SK-N-SH (cell line): ENCODE results near the gene OSBPL2. TPM values are rescaled to one million over a fixed set of nuclear protein-coding genes. Genes with fewer than 3 reads are reported as not detected.

Experiments used
- CTCF ChIA-PET: fragments of 300-600, 350-600 bp; formaldehyde crosslinking; extraction: SDS; loops from one replicate; lab custom pipeline; 2021; lab: Yijun Ruan, JAX
- POLR2A ChIA-PET: fragments of 350-600 bp; sonication (Branson Sonifier 250); formaldehyde crosslinking; extraction: SDS; loops from one replicate; lab custom pipeline; 2020; ENCODE audit warnings: antibody characterized with exemption, inconsistent platforms; lab: Yijun Ruan, JAX
- DNase-seq: peaks from one replicate; pipeline ENCODE4 v3.0.0; 2012
- H2AFZ ChIP-seq: fragments of 200-600 bp; sonication (generic); 2 replicates; pipeline ENCODE4 v1.8.1; 2016; ENCODE audit warnings: antibody characterized with exemption, mild to moderate bottlenecking, low read depth
- H3F3A ChIP-seq: fragments of 200-600 bp; sonication (generic); replicated peaks from 2 replicates; pipeline ENCODE3; 2016; ENCODE audit warnings: antibody characterized with exemption, mild to moderate bottlenecking; ENCODE audit not compliant: insufficient read depth
- H3K27ac ChIP-seq, 2 experiments: fragments of 200-500 bp in 1 of 2; fragments of 200-600 bp in 1 of 2; sonication (Bioruptor generic) in 1 of 2; sonication (generic), shearing (Covaris generic) in 1 of 2; 2 replicates each; pipeline versions ENCODE4 v1.5.1 to v1.6.1; 2014 to 2016; ENCODE audit warnings: low read depth in 2 of 2, inconsistent platforms in 1 of 2, low read length in 1 of 2, mild to moderate bottlenecking in 1 of 2, mixed read lengths in 1 of 2
- H3K27me3 ChIP-seq: fragments of 200-600 bp; sonication (generic), shearing (Covaris generic); 2 replicates; pipeline ENCODE4 v1.6.1; 2016; ENCODE audit warnings: mixed run types; ENCODE audit not compliant: insufficient read depth
- H3K36me3 ChIP-seq, 2 experiments: fragments of 200-500 bp in 1 of 2; fragments of 200-600 bp in 1 of 2; sonication (Bioruptor generic) in 1 of 2; sonication (generic) in 1 of 2; replicated peaks in 1 of 2; 2 replicates each; pipeline versions ENCODE3 to v1.5.1; 2014 to 2016; ENCODE audit warnings: low read length in 1 of 2, mild to moderate bottlenecking in 1 of 2; ENCODE audit not compliant: insufficient read depth in 2 of 2, control insufficient read depth in 1 of 2
- H3K4me1 ChIP-seq, 2 experiments: fragments of 200-500 bp in 1 of 2; fragments of 200-600 bp in 1 of 2; sonication (Bioruptor generic) in 1 of 2; sonication (generic), shearing (Covaris generic) in 1 of 2; 2 replicates each; pipeline versions ENCODE4 v1.5.1 to v1.6.1; 2014 to 2016; ENCODE audit warnings: low read depth in 1 of 2, low read length in 1 of 2, mixed run types in 1 of 2; ENCODE audit not compliant: insufficient read depth in 2 of 2, control insufficient read depth in 1 of 2
- H3K4me2 ChIP-seq: fragments of 200-600 bp; sonication (generic), shearing (Covaris generic); 2 replicates; pipeline ENCODE4 v1.6.1; 2017; ENCODE audit warnings: mixed run types
- H3K4me3 ChIP-seq, 2 experiments: fragments of 200-500 bp in 1 of 2; fragments of 200-600 bp in 1 of 2; sonication (Bioruptor generic) in 1 of 2; sonication (generic), shearing (Covaris generic) in 1 of 2; 2 replicates each; pipeline versions ENCODE4 v1.5.1 to v1.8.1; 2014 to 2016; ENCODE audit warnings: low read depth in 2 of 2, inconsistent platforms in 1 of 2, low read length in 1 of 2, mild to moderate bottlenecking in 1 of 2, mixed read lengths in 1 of 2, moderate library complexity in 1 of 2
- H3K79me2 ChIP-seq: fragments of 200-600 bp; sonication (generic); 2 replicates; pipeline ENCODE4 v1.8.1; 2017; ENCODE audit warnings: mild to moderate bottlenecking; ENCODE audit not compliant: insufficient read depth
- H3K9ac ChIP-seq: fragments of 200-600 bp; sonication (generic); 2 replicates; pipeline ENCODE4 v1.6.1; 2017; ENCODE audit warnings: mixed run types
- H3K9me2 ChIP-seq: fragments of 200-600 bp; sonication (generic); 2 replicates; pipeline ENCODE4 v1.6.1; 2017; ENCODE audit warnings: mixed run types
- H3K9me3 ChIP-seq: fragments of 200-600 bp; sonication (generic); 2 replicates; pipeline ENCODE4 v1.6.1; 2017; ENCODE audit warnings: mixed run types, mild to moderate bottlenecking, moderate library complexity
- H4K20me1 ChIP-seq: fragments of 200-600 bp; sonication (generic); 2 replicates; pipeline ENCODE4 v1.6.1; 2017; ENCODE audit warnings: mild to moderate bottlenecking, mixed run types; ENCODE audit not compliant: insufficient read depth
- EP300 ChIP-seq, 2 experiments: IDR thresholded peaks; 2 replicates each; pipeline versions ENCODE4 v1.4.0 to v1.6.1; 2012; ENCODE audit warnings: borderline replicate concordance in 1 of 2, low read depth in 1 of 2, low read length in 1 of 2
- FOSL2 ChIP-seq: IDR thresholded peaks from 2 replicates; pipeline ENCODE4 v1.4.0; 2012; ENCODE audit warnings: low read depth, mild to moderate bottlenecking, moderate library complexity, borderline replicate concordance
- FOXJ3 ChIP-seq: sonication (generic); formaldehyde crosslinking; IDR thresholded peaks from 2 replicates; pipeline ENCODE4 v1.5.1; 2020; ENCODE audit warnings: mild to moderate bottlenecking, missing genetic modification reagents
- FOXM1 ChIP-seq: IDR thresholded peaks from 2 replicates; pipeline ENCODE4 v1.4.0; 2012; ENCODE audit warnings: low read depth, mild to moderate bottlenecking
- JUND ChIP-seq: IDR thresholded peaks from 2 replicates; pipeline ENCODE4 v1.4.0; 2012
- MXI1 ChIP-seq: IDR thresholded peaks from 2 replicates; pipeline ENCODE4 v1.6.1; 2012; ENCODE audit warnings: mild to moderate bottlenecking, low read depth, low read length, improper control_type of control experiment
- NFIC ChIP-seq: IDR thresholded peaks from 2 replicates; pipeline ENCODE4 v1.4.0; 2012; ENCODE audit warnings: borderline replicate concordance
- NRF1 ChIP-seq: IDR thresholded peaks from 2 replicates; pipeline ENCODE4 v1.6.1; 2012; ENCODE audit warnings: low read depth, mild to moderate bottlenecking, low read length
- POLR2AphosphoS5 ChIP-seq: IDR thresholded peaks from 2 replicates; pipeline ENCODE4 v1.6.1; 2012; ENCODE audit warnings: low read depth, low read length
- RCOR1 ChIP-seq: fragments of 150-350 bp; IDR thresholded peaks from 2 replicates; pipeline ENCODE4 v1.6.1; 2017; ENCODE audit warnings: antibody characterized with exemption, low read length
- REST ChIP-seq: IDR thresholded peaks from 2 replicates; pipeline ENCODE4 v1.6.1; 2012; ENCODE audit warnings: mild to moderate bottlenecking, low read depth, low read length, moderate library complexity
- RFX5 ChIP-seq: IDR thresholded peaks from 2 replicates; pipeline ENCODE4 v1.6.1; 2012; ENCODE audit warnings: mild to moderate bottlenecking, improper control_type of control experiment, low read length
- RXRA ChIP-seq: IDR thresholded peaks from 2 replicates; pipeline ENCODE4 v1.4.0; 2012; ENCODE audit warnings: low read depth, mild to moderate bottlenecking, borderline replicate concordance
- SMC3 ChIP-seq: IDR thresholded peaks from 2 replicates; pipeline ENCODE4 v1.6.1; 2012; ENCODE audit warnings: low read depth, low read length, improper control_type of control experiment
- TAF1 ChIP-seq: IDR thresholded peaks from 2 replicates; pipeline ENCODE4 v1.6.1; 2012; ENCODE audit warnings: low read depth, mild to moderate bottlenecking, low read length, moderate library complexity, borderline replicate concordance
- TCF12 ChIP-seq: IDR thresholded peaks from 2 replicates; pipeline ENCODE4 v1.4.0; 2012
- TEAD4 ChIP-seq: IDR thresholded peaks from 2 replicates; pipeline ENCODE4 v1.4.0; 2012; ENCODE audit warnings: mild to moderate bottlenecking, borderline replicate concordance; ENCODE audit not compliant: insufficient read depth
- WGBS: methylation state at CpG from one replicate; pipeline ENCODE4 v1.1.6; 2017; ENCODE audit warnings: low lambda C conversion rate; 5-methylcytosine and 5-hydroxymethylcytosine counted together
- polyA plus RNA-seq, 3 experiments: library from polyadenylated mRNA; depleted of rRNA; stranded (reverse); fragments of >200 nt; gene quantifications; 2 replicates each; pipeline ENCODE4 v1.2.3, GENCODE V29; 2012
- TF ChIP-seq, protein P1 (sequence below): fragments of 150-350 bp; IDR thresholded peaks from 2 replicates; pipeline ENCODE4 v1.6.1; 2017; ENCODE audit warnings: antibody characterized with exemption, low read length, low read depth, borderline replicate concordance

OSBPL2 gene
- polyA plus RNA-seq, 1 of the 3 experiments (the other 2 are of a cell fraction): 17.7 TPM

- TF ChIP-seq MXI1 (no peak), FOXM1 (no peak), TAF1 (no peak), POLR2AphosphoS5 (no peak), RCOR1 (no peak), TCF12 (no peak), NRF1 (no peak), EP300 (IDR thresholded peaks at IDR 0.05; ENCODE audit: borderline replicate concordance in 1 of 2, low read depth in 1 of 2, low read length in 1 of 2) (no peak), TEAD4 (no peak), RXRA (no peak), SMC3 (no peak), FOSL2 (no peak), NFIC (no peak), FOXJ3 (CRISPR knock-in tag) (no peak), REST (no peak), RFX5 (no peak), JUND (no peak)
- TF ChIP-seq, protein P1, sequence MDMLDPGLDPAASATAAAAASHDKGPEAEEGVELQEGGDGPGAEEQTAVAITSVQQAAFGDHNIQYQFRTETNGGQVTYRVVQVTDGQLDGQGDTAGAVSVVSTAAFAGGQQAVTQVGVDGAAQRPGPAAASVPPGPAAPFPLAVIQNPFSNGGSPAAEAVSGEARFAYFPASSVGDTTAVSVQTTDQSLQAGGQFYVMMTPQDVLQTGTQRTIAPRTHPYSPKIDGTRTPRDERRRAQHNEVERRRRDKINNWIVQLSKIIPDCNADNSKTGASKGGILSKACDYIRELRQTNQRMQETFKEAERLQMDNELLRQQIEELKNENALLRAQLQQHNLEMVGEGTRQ: no peak
- DNase-seq: no peak
- peaks cover 5 to 14% of the 10 kb centered on the region in 2 experiments; a peak in 1 of 4 replicates for H3K4me1 ChIP-seq
- H3K9ac ChIP-seq: no peak overlapping the region
- ChIA-PET POLR2A (no interaction called here), CTCF (interaction anchor here (0.9 kb wide), 1 partner anchor 86 kb away, joined by 3 read pairs; no protein-coding TSS in a partner anchor)
- H2AFZ ChIP-seq: no peak overlapping the region
- H4K20me1 ChIP-seq: peaks cover 77% of the 10 kb centered on the region
- no peaks in the 10 kb centered on the region for H3K27me3 ChIP-seq
- no peaks in the 10 kb centered on the region for H3F3A ChIP-seq
- peaks cover 81% of the 10 kb centered on the region for H3K79me2 ChIP-seq
- no peak overlapping the region for H3K4me3 ChIP-seq
- no peak overlapping the region for H3K27ac ChIP-seq
- no peaks in the 10 kb centered on the region for H3K9me3 ChIP-seq
- H3K36me3 ChIP-seq: peaks cover 0 to 15% of the 10 kb centered on the region in 2 experiments
- no peak overlapping the region for H3K4me2 ChIP-seq
- H3K9me2 ChIP-seq: no peaks in the 10 kb centered on the region
- WGBS: 97% methylated on average over 6 of the region's 6 CpGs
Observed at GRCh38 chr20:62242176-62242575, 3.9 kb downstream of the OSBPL2 start.
